8988T (cell line): ENCODE results near the gene SIK3.

ENCODE experiments used
- DNase-seq: peaks from one replicate; pipeline ENCODE4 v3.0.0; 2011

SIK3 gene

GRCh38 chr11:116888024-116888423 lies 210.2 kb downstream of the SIK3 start:
- no peak for DNase-seq

- no peak for DNase-seq
Observed at GRCh38 chr11:116885951-116886655, 212.1 kb downstream of the SIK3 start.

GRCh38 chr11:116882386-116882785 lies 215.8 kb downstream of the SIK3 start:
- no peak for DNase-seq

- no peak for DNase-seq
Observed at GRCh38 chr11:116881143-116881542, 217.1 kb downstream of the SIK3 start.

- DNase-seq: no peak
Observed at GRCh38 chr11:116879800-116880625, 218.2 kb downstream of the SIK3 start.

GRCh38 chr11:116876656-116877055 lies 221.6 kb downstream of the SIK3 start:
- no peak for DNase-seq

- no peak for DNase-seq
Observed at GRCh38 chr11:116875194-116875593, 223.0 kb downstream of the SIK3 start.

GRCh38 chr11:116874251-116874650 lies 224.0 kb downstream of the SIK3 start:
- DNase-seq: no peak

- no peak for DNase-seq
Observed at GRCh38 chr11:116873381-116873780, 224.8 kb downstream of the SIK3 start.

GRCh38 chr11:116871248-116871647 lies 227.0 kb downstream of the SIK3 start:
- DNase-seq: no peak

- DNase-seq: no peak
Observed at GRCh38 chr11:116870054-116870453, 228.2 kb downstream of the SIK3 start.

GRCh38 chr11:116869610-116870009 lies 228.6 kb downstream of the SIK3 start:
- no peak for DNase-seq

- no peak for DNase-seq
Observed at GRCh38 chr11:116868066-116868465, 230.2 kb downstream of the SIK3 start.

GRCh38 chr11:116867619-116868018 lies 230.6 kb downstream of the SIK3 start:
- DNase-seq: no peak

GRCh38 chr11:116866804-116867455 lies 231.3 kb downstream of the SIK3 start:
- no peak for DNase-seq

- no peak for DNase-seq
Observed at GRCh38 chr11:116865696-116866095, 232.5 kb downstream of the SIK3 start.

- DNase-seq: no peak
Observed at GRCh38 chr11:116864531-116864930, 233.7 kb downstream of the SIK3 start.

GRCh38 chr11:116862951-116863350 lies 235.3 kb downstream of the SIK3 start:
- no peak for DNase-seq

GRCh38 chr11:116862185-116862584 lies 236.0 kb downstream of the SIK3 start:
- no peak for DNase-seq

- no peak for DNase-seq
Observed at GRCh38 chr11:116861539-116861938, 236.7 kb downstream of the SIK3 start.

- DNase-seq: no peak
Observed at GRCh38 chr11:116860303-116860702, 237.9 kb downstream of the SIK3 start.

- no peak for DNase-seq
Observed at GRCh38 chr11:116859175-116859574, 239.1 kb downstream of the SIK3 start.

GRCh38 chr11:116857936-116858335 lies 240.3 kb downstream of the SIK3 start:
- no peak for DNase-seq

GRCh38 chr11:116857316-116857715 lies 240.9 kb downstream of the SIK3 start:
- DNase-seq: no peak
